HG03354 (cell line): ENCODE results near the gene COL4A1.

Source experiments
- ATAC-seq: cut with Tn5 transposase; IDR thresholded peaks from one replicate; pipeline ENCODE4 v1.9.1; 2021; ENCODE audit warnings: mild to moderate bottlenecking; ENCODE audit not compliant: unreplicated experiment, poor library complexity, severe bottlenecking

The COL4A1 gene

DNA sequence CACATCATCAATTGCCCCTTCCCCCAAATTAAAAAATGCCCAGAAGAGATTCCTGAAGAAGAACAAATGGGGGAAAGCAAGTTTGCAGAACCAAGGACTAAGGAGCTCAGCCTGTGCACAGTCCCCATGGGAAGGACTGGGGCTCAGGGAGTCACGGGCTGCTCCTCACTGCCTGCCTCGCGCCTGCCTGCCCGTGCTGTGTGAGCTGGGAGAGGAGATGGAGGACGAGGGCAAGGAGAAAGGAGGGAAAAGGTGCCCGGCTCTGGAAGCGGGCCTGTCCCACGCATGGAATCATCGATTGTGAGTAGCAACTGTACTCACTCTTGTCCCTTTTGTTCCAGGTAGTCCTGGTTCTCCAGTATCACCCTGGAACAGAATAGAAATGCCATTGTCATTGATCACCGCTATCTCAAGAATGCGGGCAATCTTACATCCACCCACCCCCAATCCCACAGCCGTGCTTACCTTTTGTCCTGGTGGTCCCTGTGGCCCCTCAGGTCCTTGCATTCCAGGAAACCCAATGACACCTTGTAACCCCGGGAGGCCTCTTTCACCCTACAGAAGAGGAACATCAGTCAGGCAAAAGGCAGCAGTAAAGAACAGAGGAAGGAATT, 93.4 kb downstream of the COL4A1 start:
- no peak for ATAC-seq

DNA sequence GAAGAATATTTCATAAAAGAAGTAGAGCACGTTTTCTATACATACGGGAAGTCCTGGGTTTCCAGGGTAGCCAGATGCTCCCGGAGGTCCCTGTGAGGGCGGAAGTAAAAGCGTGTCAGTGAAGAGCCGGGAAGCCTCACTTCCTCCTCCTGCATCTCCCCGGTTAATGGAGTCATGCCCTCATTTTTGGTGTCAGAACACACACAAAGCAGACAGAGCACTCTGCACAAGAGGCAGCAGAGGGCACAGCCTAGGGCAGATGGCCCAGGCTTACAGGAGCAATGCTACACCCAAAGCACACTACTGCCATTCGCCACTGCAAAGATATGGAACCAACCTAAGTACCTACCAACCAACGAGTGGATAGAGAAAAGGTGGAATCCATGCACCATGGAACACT, 94.4 kb downstream of the COL4A1 start:
- no peak for ATAC-seq

DNA sequence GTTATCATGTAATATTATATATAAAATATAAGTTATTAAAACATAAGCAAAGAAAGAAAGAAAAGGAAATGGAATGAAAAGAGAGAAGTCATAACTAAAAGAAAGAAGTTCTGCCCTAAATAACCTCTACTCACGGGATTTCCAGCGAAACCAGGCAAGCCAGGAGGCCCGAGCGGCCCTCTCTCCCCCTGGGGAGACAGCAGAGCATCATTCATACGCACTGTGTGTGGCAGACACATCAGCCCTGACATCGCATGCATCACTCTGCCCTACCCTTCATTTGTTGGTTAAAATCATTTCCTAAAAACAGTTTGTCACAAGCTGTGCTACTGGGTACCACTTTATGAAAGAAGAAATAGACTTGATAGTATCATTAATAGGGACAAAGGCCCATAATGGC, 95.2 kb downstream of the COL4A1 start:
- no peak for ATAC-seq

DNA sequence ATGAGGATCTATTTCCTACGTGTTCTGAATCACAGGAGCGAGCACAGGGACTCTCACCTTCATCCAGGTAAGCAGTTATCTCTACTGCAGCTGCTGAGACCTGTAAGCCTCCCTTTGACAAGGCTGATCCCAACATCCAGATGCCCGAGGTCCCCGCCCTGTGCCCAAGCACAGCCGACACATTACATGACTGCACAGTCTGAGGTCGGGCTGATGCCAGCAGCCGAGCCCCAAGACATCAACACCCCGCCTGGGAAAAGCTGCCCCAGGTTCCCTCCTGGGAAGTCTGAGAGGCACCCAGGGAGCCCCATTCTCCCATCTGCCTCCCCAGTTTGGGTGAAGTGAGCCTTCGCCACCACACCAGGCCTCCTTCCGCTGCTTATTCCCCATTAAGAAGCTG, 95.9 kb downstream of the COL4A1 start:
- ATAC-seq, result no peak

DNA sequence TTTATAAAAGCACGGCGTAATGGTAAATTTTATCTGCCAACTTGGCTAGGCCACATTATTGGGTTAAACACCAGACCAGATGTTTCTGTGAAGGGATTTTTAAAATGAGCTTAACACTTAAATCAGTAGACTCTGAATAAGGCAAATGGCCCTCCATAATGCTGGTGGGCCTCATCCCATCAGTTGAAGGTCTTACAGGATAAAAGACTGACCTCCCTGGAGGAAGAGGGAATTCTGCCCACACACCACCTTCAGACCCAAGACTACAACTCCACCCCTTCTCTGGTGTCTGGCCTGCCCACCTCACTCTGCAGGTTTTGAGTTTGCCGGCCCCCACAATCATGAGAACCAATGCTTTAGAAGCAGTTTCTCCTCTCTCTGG, 96.4 kb downstream of the COL4A1 start:
- ATAC-seq, result no peak

DNA sequence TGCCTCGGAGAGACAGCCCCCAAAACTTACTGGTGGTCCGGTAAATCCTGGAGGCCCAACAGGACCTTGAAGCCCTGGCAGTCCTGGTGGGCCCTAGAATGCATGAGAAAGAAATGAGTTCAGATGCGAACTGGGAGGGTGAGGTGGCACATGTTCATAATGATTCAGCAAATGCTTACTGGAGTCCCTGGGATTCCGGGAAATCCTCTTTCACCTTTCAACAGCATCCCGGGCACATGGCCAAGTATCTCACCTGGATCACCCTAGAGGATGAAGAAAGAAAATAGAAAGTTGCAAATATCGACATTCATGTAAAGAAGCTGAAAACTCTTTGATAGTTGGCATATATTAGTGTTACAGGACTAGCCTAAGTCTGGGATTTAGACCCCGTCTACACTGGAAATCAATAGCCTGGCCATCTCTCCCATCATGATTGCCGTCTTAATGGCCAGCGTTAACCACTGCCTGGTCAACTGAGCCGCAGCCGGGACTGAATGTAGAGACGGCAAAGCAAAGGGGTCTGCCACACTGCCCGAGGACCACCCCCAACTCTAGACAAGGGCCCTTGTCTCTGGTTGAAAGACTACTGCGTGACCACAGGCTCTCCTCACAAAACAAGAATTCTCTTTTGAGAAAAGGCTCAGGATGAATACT, 96.9 kb downstream of the COL4A1 start:
- ATAC-seq, result no peak

DNA sequence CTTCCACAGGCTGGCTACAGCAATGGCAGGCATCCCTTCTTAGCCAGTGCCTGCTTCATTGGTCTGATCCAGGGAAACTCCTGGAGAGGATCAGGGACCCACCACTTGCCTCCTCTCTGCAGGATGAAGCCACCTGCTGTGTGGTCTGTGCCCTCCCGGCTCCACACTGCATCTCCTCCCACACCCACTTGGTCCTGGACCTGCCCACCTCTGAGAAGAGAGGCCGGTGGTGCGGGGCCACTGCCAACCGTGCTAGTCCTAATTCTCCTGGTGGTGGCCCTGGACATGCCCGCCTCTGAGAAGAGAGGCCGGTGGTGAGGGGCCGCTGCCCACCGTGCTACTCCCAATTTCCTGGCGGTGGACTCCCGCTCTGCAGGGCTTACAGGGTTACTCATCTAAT, 98.8 kb downstream of the COL4A1 start:
- no peak for ATAC-seq

DNA sequence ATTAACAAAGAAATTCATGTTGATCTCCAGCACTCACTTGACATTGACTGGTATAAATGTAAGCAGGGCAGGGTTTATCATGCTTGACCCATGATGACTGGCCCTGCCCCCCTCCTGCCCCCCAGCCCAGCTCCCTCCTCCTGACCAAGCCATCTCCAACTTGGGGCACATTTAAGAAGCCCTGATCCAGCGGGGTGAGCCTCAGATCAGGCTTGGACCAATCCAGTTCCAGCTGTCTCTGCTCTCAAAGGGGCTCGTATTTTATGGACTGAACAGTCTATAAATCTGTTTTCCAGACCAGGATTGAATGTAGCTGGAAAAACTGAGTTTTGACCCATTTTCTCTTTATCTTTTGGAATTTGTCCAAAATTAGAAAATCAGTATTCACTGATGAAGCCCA, 100.0 kb downstream of the COL4A1 start:
- ATAC-seq, result no peak

DNA sequence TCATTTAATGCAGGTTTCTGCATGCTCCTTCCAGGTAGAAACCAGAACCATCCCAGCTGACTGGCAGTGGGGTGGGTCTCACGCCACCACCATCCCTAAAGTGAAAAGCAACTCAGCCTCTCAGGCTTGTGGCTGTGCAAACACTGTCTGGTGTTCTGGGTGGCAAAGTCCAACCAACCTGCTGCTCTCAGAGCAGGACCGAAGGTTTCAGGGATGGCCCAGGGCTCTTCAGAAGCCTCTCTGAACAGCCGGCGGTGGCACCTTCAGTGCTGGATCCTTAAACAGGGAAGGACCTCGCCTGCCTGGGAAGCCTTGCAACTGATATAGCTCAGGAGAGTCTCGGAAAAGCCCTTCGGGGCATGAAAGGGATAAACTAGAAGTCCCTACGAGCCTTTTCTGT, 100.8 kb downstream of the COL4A1 start:
- no peak for ATAC-seq

DNA sequence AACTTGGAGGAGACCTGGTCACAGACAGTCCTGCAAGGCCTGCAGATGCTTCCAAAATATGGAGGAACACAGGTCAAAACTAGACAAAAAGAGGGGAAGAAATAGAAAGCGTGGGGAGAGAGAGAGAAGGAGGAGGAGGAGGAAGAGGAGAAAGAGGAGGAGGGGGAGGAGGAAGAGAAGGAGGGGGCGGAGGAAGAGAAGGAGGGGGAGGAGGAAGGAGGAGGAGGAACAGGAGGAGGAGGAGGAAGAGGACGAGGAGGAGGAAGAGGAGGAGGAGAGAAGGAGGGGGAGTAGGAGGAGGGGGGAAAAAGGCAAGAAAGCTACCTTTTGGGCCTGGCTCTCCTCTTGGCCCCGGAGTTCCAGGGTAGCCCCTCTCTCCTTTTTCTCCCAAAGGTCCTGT, 105.8 kb downstream of the COL4A1 start:
- no peak for ATAC-seq

DNA sequence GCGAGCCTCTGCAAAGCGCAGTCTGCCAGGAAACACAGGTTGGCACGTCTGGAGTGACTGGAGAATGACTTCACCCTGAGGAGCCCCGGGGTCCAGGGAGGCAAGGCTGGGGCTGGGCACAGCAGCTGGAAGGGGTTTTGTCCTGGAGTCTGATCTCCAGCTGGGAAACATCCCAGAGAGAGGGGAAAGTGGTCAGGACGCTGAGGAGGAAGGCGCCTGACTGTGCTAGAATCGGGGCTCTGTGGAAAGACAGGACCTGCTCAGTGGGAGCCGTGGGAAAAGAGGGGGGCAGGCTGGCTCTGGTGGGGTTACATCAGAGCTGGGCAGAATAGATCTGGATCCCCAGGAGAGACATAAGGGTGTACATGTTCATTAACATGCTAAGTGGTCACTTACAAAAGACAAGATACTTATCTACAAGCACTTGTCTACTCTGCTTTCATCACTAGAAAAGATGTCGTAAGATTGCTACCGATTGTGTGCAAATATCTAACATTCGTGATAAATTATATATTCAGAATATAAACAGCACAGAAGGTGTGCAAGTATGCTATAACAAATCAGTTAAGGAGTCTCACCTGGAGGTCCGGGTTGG, 106.6 kb downstream of the COL4A1 start:
- ATAC-seq, result no peak

DNA sequence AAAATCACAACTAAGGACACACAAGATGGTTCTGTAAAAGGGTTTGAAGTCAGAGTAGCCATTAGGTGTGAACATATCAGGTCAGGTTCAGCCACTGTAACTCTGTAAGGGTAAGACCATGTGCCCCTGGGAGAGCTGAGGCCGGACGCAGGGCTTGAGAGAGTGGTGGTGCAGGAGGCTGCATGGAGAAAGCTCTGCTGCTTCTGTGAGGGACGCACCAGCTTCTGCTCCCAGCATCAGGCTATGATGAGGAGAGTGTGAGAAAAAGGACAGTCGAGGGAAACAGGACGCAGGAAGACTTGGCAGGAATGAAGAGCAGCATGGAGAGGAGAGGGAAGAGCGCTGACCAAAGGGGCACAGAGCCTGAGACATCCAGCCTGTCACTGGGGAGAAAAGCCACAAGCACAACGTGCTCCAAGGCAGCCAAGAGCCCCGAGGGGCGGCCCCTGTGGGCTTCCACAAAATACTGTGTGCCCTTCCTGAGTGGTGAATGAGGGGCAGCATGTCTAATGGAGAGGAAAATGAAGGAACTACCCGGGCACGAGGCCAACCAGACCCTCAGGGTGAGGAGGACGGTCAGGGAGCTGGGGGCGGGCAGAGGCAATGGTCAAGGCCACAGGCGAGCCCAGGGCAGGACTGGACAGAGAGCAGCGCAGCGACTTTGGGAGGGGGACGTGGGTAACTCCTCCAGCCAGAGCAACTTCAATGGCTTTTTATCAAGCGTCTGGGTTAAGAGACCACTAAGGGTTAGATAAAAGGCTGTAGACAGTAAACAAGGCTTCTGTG, 107.7 kb downstream of the COL4A1 start:
- ATAC-seq, result no peak

DNA sequence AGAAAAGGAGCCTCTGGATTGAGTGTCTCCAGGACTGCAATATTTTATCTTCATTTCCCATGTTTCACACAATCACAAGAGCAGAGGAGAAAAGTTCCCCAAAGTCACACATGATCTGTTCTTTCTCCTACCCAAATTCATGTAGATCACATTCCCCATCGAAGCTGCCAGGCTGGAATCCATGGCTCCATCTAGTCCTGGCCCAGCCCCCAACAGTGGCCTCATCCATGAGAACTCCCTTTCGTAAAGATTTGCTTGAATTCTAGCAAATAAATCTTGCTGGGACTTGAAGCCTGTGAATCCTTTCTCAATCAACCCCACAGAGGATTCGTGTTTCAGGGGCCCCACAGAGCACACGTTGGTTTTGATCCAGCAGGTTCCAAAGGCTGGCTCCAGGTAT, 109.5 kb downstream of the COL4A1 start:
- no peak for ATAC-seq

DNA sequence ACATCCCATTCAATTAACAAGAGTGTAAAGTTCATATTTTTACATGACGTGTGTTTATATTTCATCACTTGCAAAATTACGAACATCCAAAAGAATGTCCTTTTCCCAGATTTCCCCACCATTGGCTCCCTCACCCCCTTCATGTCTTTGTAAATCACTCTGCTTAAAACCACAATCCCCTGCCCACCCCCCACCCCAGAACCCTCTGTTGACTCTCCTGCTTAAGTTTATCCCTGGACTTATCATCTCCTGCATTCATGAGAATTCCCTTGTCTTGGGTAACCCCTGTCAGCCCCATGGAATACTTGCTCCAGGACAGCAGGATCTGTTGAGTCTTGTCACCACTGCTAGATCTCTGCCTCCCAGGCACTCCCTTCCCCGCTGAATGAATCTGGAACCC, 109.9 kb downstream of the COL4A1 start:
- ATAC-seq, result no peak

DNA sequence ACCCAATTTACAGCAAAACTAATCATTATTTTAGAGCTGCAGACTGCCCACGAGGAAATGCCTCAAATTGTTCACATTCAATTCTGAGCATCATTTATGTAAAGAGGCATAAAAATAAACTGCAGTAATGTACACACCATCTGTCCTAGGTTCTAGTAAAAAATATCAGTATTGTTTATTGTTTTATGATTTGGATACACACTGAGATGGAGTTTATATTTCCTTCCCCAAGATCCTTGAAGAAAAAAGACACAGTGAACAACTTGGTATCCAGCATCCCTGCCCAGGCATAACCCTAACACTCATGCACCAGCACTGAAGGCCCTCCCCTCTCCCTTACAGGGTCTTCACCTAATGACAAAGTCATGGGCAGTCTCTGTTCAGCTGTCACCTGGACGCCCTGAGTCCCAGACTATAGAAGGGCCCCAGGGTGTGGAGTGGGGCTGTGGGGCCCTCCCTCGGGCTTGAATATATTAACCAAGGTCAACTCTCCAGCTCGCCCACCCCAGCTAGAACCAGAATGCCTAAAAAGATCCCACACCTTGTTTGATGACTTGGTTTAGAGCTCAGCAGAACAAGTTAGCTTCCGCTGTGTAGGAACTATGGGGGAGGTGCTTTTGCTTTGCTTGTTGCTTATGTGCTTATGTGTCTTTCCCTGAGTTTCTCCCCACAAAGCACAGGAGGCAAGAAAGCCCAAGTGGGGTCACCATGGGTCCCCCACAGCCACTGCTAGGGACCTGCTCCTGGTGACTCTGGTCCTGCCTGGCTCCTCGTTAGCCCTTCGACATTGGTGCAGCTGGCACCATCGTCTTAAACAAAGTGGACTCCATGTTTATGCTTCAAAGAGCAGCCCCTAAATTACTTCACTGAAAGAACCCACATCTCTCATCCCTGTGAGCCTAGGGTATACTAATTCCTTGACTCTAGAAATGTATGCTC, 111.1 kb downstream of the COL4A1 start:
- ATAC-seq, result no peak

DNA sequence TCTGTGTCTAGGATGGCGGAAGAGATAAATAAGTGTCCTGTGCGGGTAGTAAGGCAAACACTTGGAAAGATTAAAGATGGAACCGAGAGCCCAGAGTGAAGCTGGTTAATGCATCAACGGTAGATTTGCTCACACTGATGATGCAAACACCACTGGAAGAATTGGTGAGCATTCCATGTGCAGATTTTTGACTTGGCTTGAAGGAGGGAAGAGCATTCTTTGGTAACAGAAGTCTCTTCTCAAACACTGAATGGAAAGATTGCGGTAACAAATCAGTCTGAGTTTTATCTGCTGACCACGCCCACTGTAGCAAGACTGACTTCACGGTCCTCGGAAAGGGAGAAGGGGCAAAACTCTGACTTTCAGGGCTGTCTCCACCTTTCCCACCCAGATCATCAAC, 112.5 kb downstream of the COL4A1 start:
- no peak for ATAC-seq

DNA sequence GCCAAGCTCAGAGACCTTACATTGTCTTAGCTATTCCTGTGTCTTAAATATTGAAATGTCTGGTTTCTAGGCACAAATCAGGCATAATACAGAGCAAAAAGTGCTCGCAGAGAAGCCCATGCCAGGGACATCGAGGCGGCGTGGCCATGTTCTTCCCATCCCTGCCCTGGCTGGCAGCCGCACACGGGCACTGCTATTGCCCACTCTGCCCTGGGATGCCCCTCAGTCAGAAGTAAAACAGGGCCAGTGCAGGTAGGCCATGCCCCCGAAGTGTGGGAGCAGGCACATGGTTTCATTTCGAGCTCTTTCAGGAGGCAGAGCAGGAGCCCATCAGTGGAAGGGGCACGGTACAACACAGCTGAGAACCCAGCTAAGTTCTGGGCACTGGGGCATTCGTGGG, 113.5 kb downstream of the COL4A1 start:
- ATAC-seq, result no peak

DNA sequence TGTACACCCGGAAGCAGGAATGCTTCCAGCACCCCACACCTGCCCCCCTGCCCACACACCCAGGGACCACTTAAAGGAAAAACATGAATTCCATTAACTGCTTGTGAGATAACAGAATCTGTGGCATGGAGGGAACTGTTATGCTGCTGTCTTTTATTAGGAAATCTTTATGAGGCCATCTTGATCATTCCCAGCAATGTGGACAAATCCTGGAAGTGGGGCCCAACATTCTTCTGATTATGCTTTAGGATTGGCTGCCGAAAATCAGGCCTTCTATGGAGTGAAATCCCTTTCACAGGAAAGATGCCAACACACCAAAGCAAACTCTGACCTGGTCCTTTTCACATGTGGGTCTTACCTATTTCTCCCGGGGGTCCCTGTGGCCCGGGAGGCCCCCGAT, 114.5 kb downstream of the COL4A1 start:
- ATAC-seq, result no peak

DNA sequence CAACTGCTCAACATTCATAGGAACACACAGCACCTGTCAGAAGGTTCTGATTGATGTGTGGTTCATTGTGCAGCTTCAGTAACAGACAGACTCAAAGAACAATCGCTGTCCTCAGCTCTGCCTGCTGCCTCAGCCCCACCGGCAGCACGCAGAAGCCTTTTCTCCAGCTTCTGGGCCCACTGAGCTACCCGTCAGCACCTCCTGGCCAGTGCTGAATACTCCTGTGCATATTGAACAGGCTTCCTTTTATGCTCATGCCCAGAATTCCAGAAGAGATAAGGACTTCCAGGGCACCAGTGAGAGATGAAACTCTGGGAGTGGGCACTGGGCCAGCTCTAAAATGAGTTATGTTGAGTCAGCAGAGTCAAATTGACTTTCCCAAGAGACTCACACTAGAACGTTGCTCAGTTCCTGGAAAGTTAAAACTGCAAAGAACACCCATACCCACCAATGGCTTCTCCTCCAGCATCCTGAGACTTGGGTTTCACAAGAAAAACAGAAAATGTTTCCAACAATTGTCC, 119.3 kb downstream of the COL4A1 start:
- ATAC-seq, result no peak
